ENCODE measurements around the gene ALLC. TPM values are rescaled to one million over a fixed set of nuclear protein-coding genes. Genes with fewer than 3 reads are reported as not detected.

ALLC gene
- total and polyA plus RNA-seq, 11 donors, result not detected

- H3K9me3 ChIP-seq, result no peaks in the 10 kb centered on the region
- H3K27me3 ChIP-seq, result no peaks in the 10 kb centered on the region
- no peak overlapping the region for H3K27ac ChIP-seq
- no peak for ATAC-seq
- peak in 3 of 5 donors; percentile 17 to 62 (median 23) for DNase-seq
- H3K4me3 ChIP-seq, result no peak overlapping the region
- TF ChIP-seq, protein P1, sequence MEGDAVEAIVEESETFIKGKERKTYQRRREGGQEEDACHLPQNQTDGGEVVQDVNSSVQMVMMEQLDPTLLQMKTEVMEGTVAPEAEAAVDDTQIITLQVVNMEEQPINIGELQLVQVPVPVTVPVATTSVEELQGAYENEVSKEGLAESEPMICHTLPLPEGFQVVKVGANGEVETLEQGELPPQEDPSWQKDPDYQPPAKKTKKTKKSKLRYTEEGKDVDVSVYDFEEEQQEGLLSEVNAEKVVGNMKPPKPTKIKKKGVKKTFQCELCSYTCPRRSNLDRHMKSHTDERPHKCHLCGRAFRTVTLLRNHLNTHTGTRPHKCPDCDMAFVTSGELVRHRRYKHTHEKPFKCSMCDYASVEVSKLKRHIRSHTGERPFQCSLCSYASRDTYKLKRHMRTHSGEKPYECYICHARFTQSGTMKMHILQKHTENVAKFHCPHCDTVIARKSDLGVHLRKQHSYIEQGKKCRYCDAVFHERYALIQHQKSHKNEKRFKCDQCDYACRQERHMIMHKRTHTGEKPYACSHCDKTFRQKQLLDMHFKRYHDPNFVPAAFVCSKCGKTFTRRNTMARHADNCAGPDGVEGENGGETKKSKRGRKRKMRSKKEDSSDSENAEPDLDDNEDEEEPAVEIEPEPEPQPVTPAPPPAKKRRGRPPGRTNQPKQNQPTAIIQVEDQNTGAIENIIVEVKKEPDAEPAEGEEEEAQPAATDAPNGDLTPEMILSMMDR (IDR thresholded peaks at IDR 0.05), result no peak
- no peak for TF ChIP-seq POLR2A (IDR thresholded peaks at IDR 0.05)
- intact Hi-C loops (cut with DNase I), result loop anchor here (2.0 to 10.0 kb wide), 9 partner anchors 56 to 228 kb away; partner anchors contain the start of genes COLEC11 (in 2 of the 10) and RPS7 (in 2 of the 10)
- no peaks in the 10 kb centered on the region for H3K36me3 ChIP-seq
- 70 to 81% (median 75%) methylated on average over 8 to 20 of the region's 20 CpGs for WGBS, 4 donors
- H3K4me1 ChIP-seq, result peaks cover 0 to 18% (median 10%) of the 10 kb centered on the region in 12 donors
These were observed 7.7 kb upstream of the ALLC start for GRCh38 chr2:3650140-3650920.

- H3K27me3 ChIP-seq, result no peaks in the 10 kb centered on the region
- no peaks in the 10 kb centered on the region for H3K9me3 ChIP-seq
- H3K27ac ChIP-seq, result peak overlapping the region; percentile 36 to 77 (median 69)
- H3K4me3 ChIP-seq, result peak overlapping the region in 10 of 12 donors; percentile 26 to 54 (median 40)
- TF ChIP-seq, protein P1 (IDR thresholded peaks at IDR 0.05), result no peak
- no peak for TF ChIP-seq POLR2A (IDR thresholded peaks at IDR 0.05)
- WGBS, 4 donors, result 30 to 51% (median 39%) methylated on average over 41 to 45 of the region's 45 CpGs
- ATAC-seq (peak in 3 of 4 donors; percentile 2 to 64 (median 53)), DNase-seq (peak; percentile 37 to 72 (median 41))
- intact Hi-C loops (cut with DNase I), result loop anchor here (1.0 to 10.0 kb wide), 10 partner anchors 57 to 230 kb away; partner anchors contain the start of genes RPS7 (in 3 of the 10) and COLEC11 (in 2 of the 10)
- no peaks in the 10 kb centered on the region for H3K36me3 ChIP-seq
- peaks cover 0 to 19% (median 10%) of the 10 kb centered on the region in 12 donors for H3K4me1 ChIP-seq
These were observed 6.0 kb upstream of the ALLC start for GRCh38 chr2:3651691-3652648.

GRCh38 chr2:3652896-3653625 lies 4.9 kb upstream of the ALLC start:
- DNase-seq (peak in 3 of 5 donors; percentile 15 to 37 (median 17)), ATAC-seq (no peak)
- Histone ChIP-seq H3K4me1 (peaks cover 0 to 27% (median 12%) of the 10 kb centered on the region in 12 donors), H3K4me3 (no peak overlapping the region), H3K36me3 (no peaks in the 10 kb centered on the region), H3K27me3 (no peaks in the 10 kb centered on the region), H3K9me3 (no peaks in the 10 kb centered on the region), H3K27ac (no peak overlapping the region)
- intact Hi-C loops (cut with DNase I), result loop anchor here (5.0 to 10.0 kb wide), 7 partner anchors 76 to 231 kb away; partner anchors contain the start of gene RPS7 (in 2 of the 10)
- WGBS, 4 donors, result 93 to 99% (median 95%) methylated on average over 7 to 9 of the region's 9 CpGs
- no peak for TF ChIP-seq POLR2A (IDR thresholded peaks at IDR 0.05)
- TF ChIP-seq, protein P1 (IDR thresholded peaks at IDR 0.05), result no peak
